ENCODE data around the gene ACSS1.

The ACSS1 gene

GRCh38 chr20:25045343-25045712, 12.6 kb downstream of the ACSS1 start:
- no peak for DNase-seq

- no peak for DNase-seq
These were observed 13.1 kb downstream of the ACSS1 start for GRCh38 chr20:25044660-25045342.

GRCh38 chr20:25044261-25044560, 13.7 kb downstream of the ACSS1 start:
- no peak for DNase-seq

- DNase-seq: no peak
These were observed 14.3 kb downstream of the ACSS1 start for GRCh38 chr20:25043499-25044260.

GRCh38 chr20:25042531-25043498, 15.1 kb downstream of the ACSS1 start:
- no peak for DNase-seq

- DNase-seq: no peak
These were observed 16.0 kb downstream of the ACSS1 start for GRCh38 chr20:25041813-25042530.

- peak in 1 of 2 experiments; percentile 54 for DNase-seq
These were observed 17.5 kb downstream of the ACSS1 start for GRCh38 chr20:25040438-25040831.

GRCh38 chr20:25039697-25040437, 18.1 kb downstream of the ACSS1 start:
- peak; percentile 55 to 84 for DNase-seq

- DNase-seq: peak in 1 of 2 experiments; percentile 30
These were observed 19.3 kb downstream of the ACSS1 start for GRCh38 chr20:25038591-25039015.

GRCh38 chr20:25038103-25038410, 19.9 kb downstream of the ACSS1 start:
- DNase-seq: no peak

GRCh38 chr20:25037288-25038102, 20.4 kb downstream of the ACSS1 start:
- no peak for DNase-seq

GRCh38 chr20:25036331-25036936, 21.5 kb downstream of the ACSS1 start:
- no peak for DNase-seq

- DNase-seq: no peak
These were observed 22.0 kb downstream of the ACSS1 start for GRCh38 chr20:25035921-25036320.

- no peak for DNase-seq
These were observed 24.0 kb downstream of the ACSS1 start for GRCh38 chr20:25033924-25034300.

GRCh38 chr20:25033265-25033923, 24.5 kb downstream of the ACSS1 start:
- no peak for DNase-seq

- no peak for DNase-seq
These were observed 25.3 kb downstream of the ACSS1 start for GRCh38 chr20:25032478-25033264.

GRCh38 chr20:25032065-25032477, 25.9 kb downstream of the ACSS1 start:
- DNase-seq: no peak

GRCh38 chr20:25031241-25031640, 26.7 kb downstream of the ACSS1 start:
- DNase-seq: no peak

- DNase-seq: no peak
These were observed 27.2 kb downstream of the ACSS1 start for GRCh38 chr20:25030649-25031207.

All from NCI-H446 (cell line).